Bone marrow (tissue), 2 donors: Measurements from ENCODE around the gene ZNF581.

Experiments used
- DNase-seq, 2 donors: peaks; one replicate each; lab custom pipeline; 2025; lab: John Stamatoyannopoulos, UW

Gene ZNF581

DNA sequence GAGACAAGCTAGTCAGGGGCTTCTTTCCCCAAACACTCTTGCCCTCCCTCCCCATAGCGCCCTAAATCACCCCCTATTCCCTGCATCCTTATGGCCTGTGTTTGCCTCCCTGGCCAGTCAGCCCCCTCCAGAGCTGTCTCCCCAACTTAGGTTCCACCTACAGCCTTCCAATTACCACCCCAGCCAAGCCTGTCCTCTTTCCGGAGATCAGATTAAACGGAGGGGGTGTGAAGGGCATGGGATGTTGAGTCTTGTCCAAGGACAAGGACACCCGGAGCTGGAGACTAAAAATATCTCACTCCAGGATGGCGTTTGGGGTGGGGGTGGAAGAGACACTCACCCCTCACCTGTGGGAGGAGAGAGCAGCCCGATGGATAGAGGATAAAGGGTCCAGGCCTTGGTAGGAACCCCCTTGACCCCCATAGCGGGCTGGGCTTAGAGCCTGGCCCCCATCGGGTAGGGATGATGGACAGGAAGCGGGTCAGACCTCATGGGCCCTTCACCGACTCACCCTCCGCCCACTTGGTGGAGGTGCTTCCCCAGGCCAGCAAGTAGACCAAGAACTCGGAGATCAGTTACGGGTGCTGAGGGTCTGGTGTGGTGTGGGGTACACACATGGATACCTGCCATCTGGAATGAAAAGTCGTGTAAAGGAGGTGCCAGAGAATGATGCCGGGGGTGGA, 32.0 kb upstream of the ZNF581 start:
- DNase-seq, result no peak

DNA sequence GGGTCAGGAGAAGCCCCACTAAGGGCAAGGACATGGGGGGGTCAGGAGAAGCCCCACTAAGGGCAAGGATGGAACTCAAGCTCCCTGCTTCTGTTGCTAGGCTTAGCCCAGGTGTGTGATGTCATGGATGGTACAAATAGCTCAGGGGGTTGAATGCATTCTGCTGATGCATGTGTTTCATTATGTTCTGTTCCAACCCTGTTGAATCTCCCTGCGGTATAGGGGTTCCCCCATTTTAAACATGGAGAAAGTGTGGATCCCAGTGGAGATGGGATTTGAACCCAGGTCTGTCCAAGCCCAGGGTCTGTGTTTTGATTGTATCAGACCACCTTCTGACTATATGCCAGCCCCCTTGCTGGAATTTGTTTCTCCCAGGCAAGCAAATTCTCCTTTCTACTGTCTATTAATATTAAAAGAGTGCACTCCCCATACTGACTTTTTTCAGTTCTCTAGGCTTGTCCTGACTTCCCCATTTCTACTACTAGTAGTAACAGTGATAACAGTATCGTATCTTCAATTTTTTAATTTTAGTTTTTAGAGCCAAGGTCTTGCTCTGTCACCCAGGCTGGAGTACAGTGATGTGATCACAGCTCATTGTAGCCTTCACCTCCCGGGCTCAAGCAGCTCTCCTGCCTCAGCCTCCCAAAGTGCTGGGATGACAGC, 31.3 kb upstream of the ZNF581 start:
- no peak for DNase-seq

DNA sequence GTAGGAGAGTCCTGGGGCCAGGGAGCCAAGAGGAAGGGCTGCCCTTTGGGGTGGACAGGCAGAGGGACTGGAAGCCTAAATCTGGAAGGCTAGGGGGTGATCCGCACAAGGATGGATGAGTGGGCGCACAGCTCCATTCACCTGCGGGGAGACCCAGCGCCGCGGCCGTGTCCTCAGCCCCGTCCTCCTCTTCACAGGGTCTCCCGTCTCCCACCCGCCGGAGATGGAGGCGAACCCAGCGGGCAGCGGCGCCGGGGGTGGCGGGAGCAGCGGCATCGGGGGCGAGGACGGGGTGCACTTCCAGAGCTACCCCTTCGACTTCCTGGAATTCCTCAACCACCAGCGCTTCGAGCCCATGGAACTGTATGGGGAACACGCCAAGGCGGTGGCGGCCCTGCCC, 30.1 kb upstream of the ZNF581 start:
- no peak for DNase-seq

DNA sequence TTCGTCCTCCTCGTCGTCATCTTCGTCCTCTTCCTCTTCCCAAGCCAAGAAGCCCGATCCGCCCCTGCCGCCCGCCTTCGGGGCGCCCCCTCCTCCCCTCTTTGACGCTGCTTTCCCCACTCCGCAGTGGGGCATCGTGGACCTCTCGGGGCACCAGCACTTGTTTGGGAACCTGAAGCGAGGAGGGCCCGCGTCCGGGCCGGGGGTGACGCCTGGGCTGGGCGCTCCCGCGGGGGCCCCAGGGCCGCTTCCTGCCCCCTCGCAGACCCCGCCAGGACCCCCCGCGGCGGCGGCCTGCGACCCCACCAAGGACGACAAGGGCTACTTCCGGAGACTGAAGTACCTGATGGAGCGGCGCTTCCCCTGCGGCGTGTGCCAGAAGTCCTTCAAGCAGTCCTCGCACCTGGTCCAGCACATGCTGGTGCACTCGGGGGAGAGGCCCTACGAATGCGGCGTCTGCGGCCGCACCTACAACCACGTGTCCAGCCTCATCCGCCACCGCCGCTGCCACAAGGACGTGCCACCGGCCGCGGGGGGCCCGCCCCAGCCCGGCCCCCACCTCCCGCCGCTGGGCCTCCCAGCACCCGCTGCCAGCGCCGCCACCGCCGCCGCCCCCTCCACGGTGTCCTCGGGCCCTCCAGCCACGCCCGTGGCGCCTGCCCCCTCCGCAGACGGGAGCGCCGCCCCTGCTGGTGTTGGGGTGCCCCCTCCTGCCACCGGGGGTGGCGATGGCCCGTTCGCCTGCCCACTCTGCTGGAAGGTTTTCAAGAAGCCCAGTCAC, 29.3 kb upstream of the ZNF581 start:
- DNase-seq, result no peak

DNA sequence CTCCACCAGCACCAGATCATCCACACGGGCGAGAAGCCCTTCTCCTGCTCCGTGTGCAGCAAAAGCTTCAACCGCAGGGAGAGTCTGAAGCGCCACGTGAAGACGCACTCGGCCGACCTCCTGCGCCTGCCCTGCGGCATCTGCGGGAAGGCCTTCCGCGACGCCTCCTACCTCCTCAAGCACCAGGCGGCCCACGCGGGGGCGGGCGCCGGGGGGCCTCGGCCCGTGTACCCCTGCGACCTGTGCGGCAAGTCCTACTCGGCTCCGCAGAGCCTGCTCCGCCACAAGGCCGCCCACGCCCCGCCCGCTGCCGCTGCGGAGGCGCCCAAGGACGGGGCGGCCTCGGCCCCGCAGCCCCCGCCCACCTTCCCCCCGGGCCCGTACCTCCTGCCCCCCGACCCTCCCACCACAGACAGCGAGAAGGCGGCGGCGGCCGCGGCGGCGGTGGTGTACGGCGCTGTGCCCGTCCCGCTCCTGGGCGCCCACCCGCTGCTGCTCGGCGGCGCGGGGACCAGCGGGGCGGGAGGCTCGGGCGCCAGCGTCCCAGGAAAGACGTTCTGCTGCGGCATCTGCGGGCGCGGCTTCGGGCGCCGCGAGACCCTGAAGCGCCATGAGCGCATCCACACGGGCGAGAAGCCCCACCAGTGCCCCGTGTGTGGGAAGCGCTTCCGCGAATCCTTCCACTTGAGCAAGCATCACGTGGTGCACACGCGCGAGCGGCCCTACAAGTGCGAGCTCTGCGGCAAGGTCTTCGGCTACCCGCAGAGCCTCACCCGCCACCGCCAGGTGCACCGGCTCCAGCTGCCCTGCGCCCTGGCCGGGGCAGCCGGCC, 28.5 kb upstream of the ZNF581 start:
- no peak for DNase-seq

DNA sequence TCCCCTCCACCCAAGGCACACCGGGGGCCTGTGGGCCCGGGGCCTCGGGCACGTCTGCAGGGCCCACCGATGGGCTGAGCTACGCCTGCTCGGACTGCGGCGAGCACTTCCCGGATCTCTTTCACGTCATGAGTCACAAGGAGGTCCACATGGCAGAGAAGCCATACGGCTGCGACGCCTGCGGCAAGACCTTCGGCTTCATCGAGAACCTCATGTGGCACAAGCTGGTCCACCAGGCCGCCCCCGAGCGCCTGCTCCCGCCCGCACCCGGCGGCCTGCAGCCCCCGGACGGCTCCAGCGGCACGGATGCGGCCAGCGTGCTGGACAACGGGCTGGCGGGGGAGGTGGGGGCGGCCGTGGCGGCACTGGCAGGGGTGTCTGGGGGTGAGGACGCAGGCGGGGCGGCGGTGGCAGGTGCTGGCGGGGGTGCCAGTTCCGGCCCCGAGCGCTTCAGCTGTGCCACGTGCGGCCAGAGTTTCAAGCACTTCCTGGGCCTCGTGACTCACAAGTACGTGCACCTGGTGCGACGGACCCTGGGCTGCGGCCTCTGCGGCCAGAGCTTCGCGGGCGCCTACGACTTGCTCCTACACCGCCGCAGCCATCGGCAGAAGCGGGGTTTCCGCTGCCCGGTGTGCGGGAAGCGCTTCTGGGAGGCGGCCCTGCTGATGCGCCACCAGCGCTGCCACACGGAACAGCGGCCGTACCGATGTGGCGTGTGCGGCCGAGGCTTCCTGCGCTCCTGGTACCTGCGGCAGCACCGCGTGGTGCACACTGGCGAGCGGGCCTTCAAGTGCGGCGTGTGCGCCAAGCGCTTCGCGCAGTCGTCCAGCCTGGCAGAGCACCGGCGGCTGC, 27.7 kb upstream of the ZNF581 start:
- no peak for DNase-seq

DNA sequence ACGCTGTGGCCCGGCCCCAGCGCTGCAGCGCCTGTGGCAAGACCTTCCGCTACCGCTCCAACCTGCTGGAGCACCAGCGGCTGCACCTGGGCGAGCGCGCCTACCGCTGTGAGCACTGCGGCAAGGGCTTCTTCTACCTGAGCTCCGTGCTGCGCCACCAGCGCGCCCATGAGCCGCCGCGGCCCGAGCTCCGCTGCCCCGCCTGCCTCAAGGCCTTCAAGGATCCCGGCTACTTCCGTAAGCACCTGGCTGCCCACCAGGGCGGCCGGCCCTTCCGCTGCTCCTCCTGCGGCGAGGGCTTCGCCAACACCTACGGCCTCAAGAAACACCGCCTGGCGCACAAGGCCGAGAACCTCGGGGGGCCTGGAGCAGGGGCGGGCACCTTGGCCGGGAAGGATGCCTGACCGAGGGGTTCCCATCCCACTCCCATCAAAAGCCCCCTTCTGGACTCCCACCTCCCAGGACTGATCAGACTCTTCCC, 27.0 kb upstream of the ZNF581 start:
- DNase-seq, result no peak

DNA sequence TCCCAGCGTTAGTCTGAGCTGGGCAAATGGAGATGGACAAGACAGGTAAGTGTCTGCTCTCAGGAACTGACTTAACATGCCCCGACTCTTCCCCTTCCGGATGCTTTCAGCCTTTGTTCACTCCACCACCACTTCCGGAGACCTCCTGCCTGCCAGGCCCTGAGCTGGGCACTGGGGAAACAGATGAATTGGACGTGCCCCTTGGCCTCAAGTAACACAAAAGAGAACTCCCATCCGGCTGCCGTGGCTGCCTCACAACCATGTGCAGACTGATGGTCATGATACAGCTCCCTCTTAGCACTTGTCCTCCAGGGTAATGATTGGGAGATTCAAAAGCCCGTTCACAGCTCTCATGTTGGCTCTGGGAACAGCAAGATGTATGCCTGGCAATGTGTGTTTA, 26.0 kb upstream of the ZNF581 start:
- no peak for DNase-seq

DNA sequence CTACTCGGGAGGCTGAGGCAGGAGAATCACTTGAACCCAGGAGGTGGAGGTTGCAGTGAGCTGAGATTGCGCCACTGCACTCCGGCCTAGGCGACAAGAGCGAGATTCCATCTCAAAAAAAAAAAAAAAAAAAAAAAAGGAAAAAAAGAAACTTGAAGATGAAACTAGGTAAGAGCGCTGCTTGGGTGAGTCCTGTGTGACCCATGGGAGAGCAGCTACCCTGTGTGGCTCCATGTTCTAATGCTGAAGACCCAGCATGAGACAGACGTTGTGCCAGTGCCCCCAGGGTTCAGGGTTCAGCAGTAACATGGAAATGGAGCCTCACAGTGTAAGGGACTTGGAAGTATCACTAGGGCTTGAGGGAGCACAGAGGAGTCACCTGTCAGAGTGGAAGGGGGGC, 25.0 kb upstream of the ZNF581 start:
- DNase-seq, result no peak

DNA sequence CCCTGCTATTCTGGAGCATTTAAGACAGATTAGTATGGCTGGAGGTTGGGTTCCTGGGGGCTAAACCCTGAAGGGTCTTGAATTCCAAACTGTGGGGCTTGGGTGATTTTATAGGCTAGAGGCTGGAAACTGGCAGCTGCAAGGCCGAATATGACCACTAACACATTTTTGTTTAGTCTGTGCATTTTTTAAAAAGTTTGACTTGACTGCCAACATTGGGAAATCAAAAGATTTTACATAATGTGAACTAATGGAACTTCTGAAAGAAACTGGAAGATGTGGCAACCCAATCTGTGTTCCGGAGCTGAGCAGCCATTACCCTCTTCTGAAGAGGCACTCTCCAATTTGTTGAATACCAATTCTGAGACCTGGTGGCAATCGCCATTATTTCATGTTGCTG, 24.2 kb upstream of the ZNF581 start:
- DNase-seq, result no peak

DNA sequence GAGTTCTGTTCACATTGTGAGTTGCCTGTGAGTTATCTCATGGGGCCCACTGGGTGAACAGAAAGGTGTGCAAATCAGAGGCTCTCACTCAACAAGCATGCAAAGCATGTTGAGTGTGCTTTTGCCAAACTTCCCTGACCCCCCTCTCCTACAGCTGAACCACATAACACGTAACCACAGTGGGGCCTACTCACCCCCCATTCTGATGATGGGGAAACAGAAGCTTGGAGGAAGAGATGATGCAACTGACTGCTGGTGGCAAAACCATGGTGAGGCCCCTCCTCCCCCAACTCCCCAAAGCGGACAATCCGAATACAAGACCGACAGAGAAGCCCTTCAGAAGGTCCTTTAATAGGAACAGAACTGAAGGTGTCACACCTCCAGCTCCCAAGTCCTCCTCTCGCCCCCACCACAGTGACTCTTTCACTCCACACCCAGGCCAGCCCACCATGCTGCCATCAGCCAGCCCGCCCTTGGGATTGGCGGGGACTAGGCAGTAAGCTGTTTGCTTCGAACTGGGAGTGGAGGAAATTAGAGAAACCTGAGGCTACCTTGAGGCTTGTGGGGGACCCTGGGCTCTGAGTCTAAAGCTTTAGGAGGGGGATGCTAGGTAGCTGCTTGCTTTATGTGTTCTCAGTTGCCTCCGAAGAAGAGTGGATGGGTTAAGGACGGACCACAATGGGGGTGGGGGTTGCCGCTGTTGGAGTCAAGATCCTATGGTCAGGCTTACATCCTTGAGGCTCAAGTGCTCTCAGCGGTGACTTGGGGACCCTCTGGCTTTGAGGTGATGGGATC, 22.8 kb upstream of the ZNF581 start:
- DNase-seq, result peak in 1 of 2 donors; percentile 13

DNA sequence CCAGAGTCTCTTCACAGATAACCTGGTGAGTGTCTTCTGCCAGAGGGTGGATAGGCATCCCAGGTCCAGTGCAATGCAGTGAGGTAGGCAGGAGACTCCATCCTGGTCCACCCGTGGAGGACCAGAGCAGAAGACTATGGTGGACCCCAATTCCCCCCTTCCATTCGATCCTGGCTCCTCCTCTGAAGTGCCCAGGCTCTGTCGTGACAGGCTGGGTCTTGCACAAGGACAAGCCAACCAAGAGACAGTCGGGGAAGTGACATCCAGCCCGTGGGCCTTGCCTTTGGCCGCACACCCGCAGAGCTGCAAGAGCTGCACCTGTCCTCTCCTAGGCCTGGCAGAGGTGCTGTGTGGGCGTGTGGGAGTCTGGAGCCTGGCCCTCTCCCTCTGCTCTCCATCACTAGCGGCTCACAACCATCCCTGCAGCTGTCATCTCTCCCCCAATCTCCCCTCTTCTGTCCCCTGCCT, 22.2 kb upstream of the ZNF581 start:
- DNase-seq, result no peak

DNA sequence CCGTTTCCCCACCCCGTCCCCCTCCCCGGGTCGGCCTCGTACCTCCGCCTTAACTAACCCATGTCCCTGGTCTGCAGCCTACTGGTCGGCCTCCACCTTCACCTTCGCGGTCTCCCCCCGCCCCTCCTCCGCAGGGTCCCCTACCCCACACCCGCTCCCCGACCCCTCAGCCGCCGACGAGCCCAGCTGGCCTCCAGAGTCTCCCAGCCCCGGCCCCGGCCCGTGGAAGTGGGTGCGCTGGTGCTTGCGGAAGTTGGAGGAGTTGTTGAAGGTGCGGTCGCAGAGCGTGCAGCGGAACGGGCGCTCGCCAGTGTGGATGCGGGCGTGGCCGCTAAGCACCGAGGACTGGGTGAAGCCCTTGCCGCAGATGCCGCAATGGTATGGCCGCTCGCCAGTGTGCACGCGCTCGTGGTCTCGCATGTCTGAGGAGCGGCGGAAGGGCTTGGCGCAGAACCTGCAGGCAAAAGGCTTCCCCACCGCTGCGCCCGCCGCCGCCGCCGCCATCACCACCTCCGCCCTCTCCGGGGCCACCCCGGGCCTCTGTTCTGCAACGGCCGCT, 21.7 kb upstream of the ZNF581 start:
- DNase-seq, result no peak

DNA sequence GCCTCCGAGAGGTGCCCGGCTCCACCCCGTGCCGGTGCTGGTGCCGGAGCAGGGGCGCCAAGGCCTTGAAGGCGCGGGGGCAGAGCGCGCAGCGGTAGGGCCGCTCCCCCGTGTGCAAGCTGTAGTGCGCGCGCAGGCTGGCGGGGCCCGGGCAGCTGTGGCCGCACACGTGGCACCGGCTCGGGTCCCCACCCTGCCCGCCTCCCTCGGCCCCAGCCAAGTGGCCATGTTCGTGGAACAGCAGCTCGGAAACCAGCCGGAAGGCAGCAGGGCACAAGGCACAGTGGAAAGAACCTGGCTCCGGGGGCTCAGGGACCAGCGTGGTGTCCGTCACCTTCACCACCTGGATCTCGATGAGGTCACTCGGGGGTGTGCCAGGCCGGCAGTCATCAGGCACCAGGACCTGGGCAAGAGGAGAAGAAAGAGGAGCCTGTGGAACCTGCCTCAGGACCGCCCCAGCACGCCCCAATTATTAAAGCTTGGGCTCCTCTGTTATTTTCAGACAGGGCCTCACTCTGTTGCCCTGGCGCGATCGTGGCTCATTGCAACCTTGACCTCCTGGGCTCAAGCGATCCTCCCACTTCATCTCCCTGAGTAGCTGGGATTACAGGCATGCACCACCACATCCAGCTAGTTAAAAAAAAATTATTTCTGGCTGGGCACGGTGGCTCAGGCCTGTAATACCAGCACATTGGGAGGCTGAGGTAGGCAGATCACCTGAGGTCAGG, 21.0 kb upstream of the ZNF581 start:
- no peak for DNase-seq

DNA sequence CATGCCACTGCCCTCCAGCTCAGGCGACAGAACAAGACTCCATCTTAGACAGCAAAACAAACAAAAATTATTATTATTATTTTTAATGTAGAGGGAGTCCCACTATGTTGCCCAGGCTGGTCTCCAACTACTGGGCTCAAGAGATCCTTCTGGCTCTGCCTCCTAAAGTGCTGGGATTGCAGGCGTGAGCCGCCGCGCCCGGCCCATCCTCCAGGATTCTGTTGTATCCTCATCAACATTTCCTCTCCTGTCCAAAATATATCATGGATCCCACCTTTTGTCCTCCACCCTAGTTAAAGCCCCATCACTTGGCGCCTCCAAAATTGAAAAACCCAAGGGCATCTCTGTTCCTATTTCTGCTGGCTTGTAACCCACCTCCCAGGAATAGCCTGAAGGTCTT, 20.3 kb upstream of the ZNF581 start:
- no peak for DNase-seq

DNA sequence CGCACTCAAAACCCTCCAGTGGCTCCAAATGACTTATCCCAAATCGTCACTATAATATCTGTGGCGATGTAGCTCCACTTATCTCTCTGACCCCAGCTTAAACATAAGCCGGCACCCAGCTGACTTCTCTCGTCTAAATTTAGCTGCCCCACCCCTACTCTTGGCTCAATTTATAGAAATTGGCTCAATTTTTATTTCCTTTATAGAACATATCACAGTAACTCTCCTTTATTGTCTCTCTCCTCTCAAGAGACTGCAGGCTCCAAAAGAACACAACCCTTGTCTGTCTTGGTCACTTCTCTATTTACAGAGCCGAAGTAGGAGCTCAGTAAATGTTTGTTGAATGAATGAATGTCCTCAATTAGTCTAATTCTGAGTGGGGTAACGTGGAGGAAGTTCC, 19.9 kb upstream of the ZNF581 start:
- DNase-seq, result no peak

DNA sequence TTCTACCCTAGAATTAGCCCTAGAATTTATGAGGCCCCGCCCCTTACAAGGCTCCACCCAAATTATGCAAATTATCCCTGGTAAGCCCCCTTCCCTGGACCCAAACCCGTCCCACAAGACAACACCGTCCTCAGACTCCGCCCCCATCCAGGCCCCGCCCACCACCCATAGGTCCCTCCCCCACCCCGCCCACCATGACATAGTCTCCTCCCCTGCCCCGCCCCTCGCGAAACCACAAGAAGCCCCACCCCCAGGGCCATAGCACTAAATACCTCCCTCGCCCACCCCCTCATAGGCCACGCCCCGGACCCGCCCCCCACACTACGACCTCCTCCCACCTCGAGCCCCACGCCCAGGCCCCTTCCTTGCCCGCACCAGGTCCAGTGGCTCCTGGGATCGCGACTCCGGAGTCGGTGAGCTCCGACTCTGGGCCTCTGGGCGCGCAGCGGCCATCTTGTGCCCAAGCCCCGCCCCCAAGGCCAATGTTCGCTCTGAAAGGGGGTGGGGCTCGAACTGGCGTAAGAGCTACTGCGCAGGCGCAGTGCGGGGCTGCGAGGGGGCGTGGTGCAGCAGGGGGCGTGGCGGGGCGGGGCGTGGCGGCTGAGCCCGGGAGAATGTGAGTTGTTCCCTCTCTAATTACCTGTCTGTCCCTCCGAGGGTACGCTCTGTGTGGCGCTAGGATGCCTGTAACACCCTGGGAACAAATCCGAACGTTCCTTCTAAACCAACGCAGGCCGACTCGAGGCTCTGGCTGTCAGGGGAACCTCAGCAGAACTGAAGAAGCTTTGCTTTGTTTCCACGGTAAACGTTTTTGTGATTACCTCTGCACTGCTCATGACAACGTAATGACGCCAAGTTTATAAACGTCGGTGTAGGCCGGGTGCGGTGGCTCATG, 19.1 kb upstream of the ZNF581 start, which contains the start of gene ZNF784:
TSS of gene ZNF784 (minus strand) at position 458 of the 895 bp plus-strand sequence. CDS start at position 453, 5 bp downstream.
- DNase-seq, result peak; percentile 72 to 76

DNA sequence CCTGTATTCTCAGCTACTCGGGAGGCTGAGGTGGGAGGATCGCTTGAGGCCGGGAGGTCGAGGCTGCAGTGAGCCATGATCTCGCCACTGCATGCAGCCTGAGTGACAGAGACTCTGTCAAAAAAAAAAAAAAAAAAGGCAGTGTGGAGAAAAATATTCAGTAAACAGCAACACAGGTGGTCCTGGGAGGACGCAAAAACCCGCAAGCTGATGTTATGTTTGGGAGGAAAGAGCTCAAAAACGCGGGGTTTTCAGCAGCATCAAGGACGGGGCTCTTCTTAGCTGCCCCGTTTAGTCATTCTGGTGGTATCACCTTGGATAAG, 18.5 kb upstream of the ZNF581 start:
- DNase-seq, result no peak
